NCI-H1436 treated with DMSO at 0.1 percent for 48 hours (cell line): ENCODE data around the gene COG2.
"Not testable (repeated sequence)": the region's sequence is repeated elsewhere in the genome, so short reads cannot be mapped to it uniquely, and the experiment has no call there.

ENCODE experiments used
- DNase-seq: peaks from one replicate; lab custom pipeline; 2025; lab: John Stamatoyannopoulos, UW

COG2 gene

GRCh38 chr1:230674581-230674980, 32.3 kb downstream of the COG2 start:
- DNase-seq, result no peak

GRCh38 chr1:230677200-230677599, 34.9 kb downstream of the COG2 start:
- no peak for DNase-seq

GRCh38 chr1:230679192-230679591, 36.9 kb downstream of the COG2 start:
- DNase-seq, result no peak

GRCh38 chr1:230679825-230680224, 37.5 kb downstream of the COG2 start:
- DNase-seq, result no peak

GRCh38 chr1:230680300-230681025, 38.2 kb downstream of the COG2 start:
- DNase-seq, result no peak

GRCh38 chr1:230681599-230681998, 39.3 kb downstream of the COG2 start:
- peak; percentile 32 for DNase-seq

GRCh38 chr1:230682274-230682673, 40.0 kb downstream of the COG2 start:
- DNase-seq, result no peak

- no peak for DNase-seq
Measured at GRCh38 chr1:230682882-230683610, 40.8 kb downstream of the COG2 start.

- no peak for DNase-seq
Measured at GRCh38 chr1:230684146-230684545, 41.9 kb downstream of the COG2 start.

GRCh38 chr1:230684998-230685397, 42.7 kb downstream of the COG2 start:
- DNase-seq, result no peak

- DNase-seq, result no peak
Measured at GRCh38 chr1:230686747-230687146, 44.5 kb downstream of the COG2 start.

GRCh38 chr1:230690101-230690500, 47.8 kb downstream of the COG2 start:
- no peak for DNase-seq

GRCh38 chr1:230691615-230692014, 49.3 kb downstream of the COG2 start:
- no peak for DNase-seq

GRCh38 chr1:230693221-230693620, 50.9 kb downstream of the COG2 start:
- no peak for DNase-seq

- no peak for DNase-seq
Measured at GRCh38 chr1:230693777-230694176, 51.5 kb downstream of the COG2 start.

GRCh38 chr1:230694464-230694863, 52.2 kb downstream of the COG2 start:
- no peak for DNase-seq

GRCh38 chr1:230694991-230695390, 52.7 kb downstream of the COG2 start:
- no peak for DNase-seq

- no peak for DNase-seq
Measured at GRCh38 chr1:230696218-230696617, 53.9 kb downstream of the COG2 start.

- no peak for DNase-seq
Measured at GRCh38 chr1:230696722-230697437, 54.6 kb downstream of the COG2 start.

GRCh38 chr1:230698130-230698529, 55.8 kb downstream of the COG2 start:
- no peak for DNase-seq

- DNase-seq, result not testable (repeated sequence)
Measured at GRCh38 chr1:230698964-230699363, 56.7 kb downstream of the COG2 start.

GRCh38 chr1:230699716-230700115, 57.4 kb downstream of the COG2 start:
- DNase-seq, result no peak

GRCh38 chr1:230700132-230700531, 57.9 kb downstream of the COG2 start:
- no peak for DNase-seq
